ENCODE results near the gene EXD3. TPM values are rescaled to one million over a fixed set of nuclear protein-coding genes. Genes with fewer than 3 reads are reported as not detected.

EXD3 gene
- total and polyA plus RNA-seq, 2 donors (not counting 1 experiment from before 2014, with no cell fraction given), result 2.6 to 13.0 TPM

GRCh38 chr9:137304383-137305059 lies 118.4 kb downstream of the EXD3 start:
- TF ChIP-seq CTCF (conservative IDR thresholded peaks at IDR 0.05 in 1 of 2, IDR thresholded peaks at IDR 0.05 in 1 of 2; ENCODE audit: low read depth in 1 of 2, low read length in 2 of 2) (peak in 1 of 2 donors; percentile 18), EZH2 (IDR thresholded peaks at IDR 0.05; ENCODE audit: low read length, missing control alignments) (no peak)
- Histone ChIP-seq H3K27ac (ENCODE audit: insufficient read depth, low read length) (no peak overlapping the region), H4K20me1 (ENCODE audit: control insufficient read depth, extremely low read depth, insufficient read depth, low read length) (no peaks in the 10 kb centered on the region), H3K36me3 (ENCODE audit: control insufficient read depth, insufficient read depth, low read length) (no peaks in the 10 kb centered on the region), H3K27me3 (ENCODE audit: control insufficient read depth, insufficient read depth, low read length) (peaks cover 9% of the 10 kb centered on the region), H3K4me1 (ENCODE audit: control insufficient read depth, extremely low read depth, insufficient read depth, low read length) (peaks cover 4% of the 10 kb centered on the region), H3K4me3 (replicated peaks in 1 of 4; ENCODE audit: control extremely low read depth in 1 of 4, insufficient read depth in 1 of 4, low read depth in 3 of 4, low read length in 4 of 4) (no peak overlapping the region), H3K9me3 (ENCODE audit: control insufficient read depth, insufficient read depth, low read depth, low read length) (no peaks in the 10 kb centered on the region), H3K79me2 (ENCODE audit: control insufficient read depth, insufficient read depth, low read length) (no peaks in the 10 kb centered on the region), H3K9ac (ENCODE audit: insufficient read depth, low read length) (no peak overlapping the region), H3K4me2 (ENCODE audit: extremely low read depth, insufficient read depth, low read length) (no peak overlapping the region), H2AFZ (ENCODE audit: low read length) (no peak overlapping the region)
- no peak for DNase-seq (ENCODE audit: low read depth in 2 of 2)

- Histone ChIP-seq H3K9me3 (ENCODE audit: control insufficient read depth, insufficient read depth, low read depth, low read length) (no peaks in the 10 kb centered on the region), H3K9ac (ENCODE audit: insufficient read depth, low read length) (no peak overlapping the region), H3K4me2 (ENCODE audit: extremely low read depth, insufficient read depth, low read length) (no peak overlapping the region), H4K20me1 (ENCODE audit: control insufficient read depth, extremely low read depth, insufficient read depth, low read length) (no peaks in the 10 kb centered on the region), H3K27ac (ENCODE audit: insufficient read depth, low read length) (no peak overlapping the region), H3K4me1 (ENCODE audit: control insufficient read depth, extremely low read depth, insufficient read depth, low read length) (peaks cover 7% of the 10 kb centered on the region), H3K79me2 (ENCODE audit: control insufficient read depth, insufficient read depth, low read length) (no peaks in the 10 kb centered on the region), H2AFZ (ENCODE audit: low read length) (no peak overlapping the region), H3K27me3 (ENCODE audit: control insufficient read depth, insufficient read depth, low read length) (peaks cover 14% of the 10 kb centered on the region), H3K36me3 (ENCODE audit: control insufficient read depth, insufficient read depth, low read length) (no peaks in the 10 kb centered on the region), H3K4me3 (replicated peaks in 1 of 4; ENCODE audit: control extremely low read depth in 1 of 4, insufficient read depth in 1 of 4, low read depth in 3 of 4, low read length in 4 of 4) (no peak overlapping the region)
- TF ChIP-seq CTCF (conservative IDR thresholded peaks at IDR 0.05 in 1 of 2, IDR thresholded peaks at IDR 0.05 in 1 of 2; ENCODE audit: low read depth in 1 of 2, low read length in 2 of 2) (no peak), EZH2 (IDR thresholded peaks at IDR 0.05; ENCODE audit: low read length, missing control alignments) (no peak)
- no peak for DNase-seq (ENCODE audit: low read depth in 2 of 2)
Observed at GRCh38 chr9:137303893-137304382, 119.0 kb downstream of the EXD3 start.

GRCh38 chr9:137303151-137303892 lies 119.6 kb downstream of the EXD3 start:
- Histone ChIP-seq H3K79me2 (ENCODE audit: control insufficient read depth, insufficient read depth, low read length) (no peaks in the 10 kb centered on the region), H3K9ac (ENCODE audit: insufficient read depth, low read length) (no peak overlapping the region), H3K4me1 (ENCODE audit: control insufficient read depth, extremely low read depth, insufficient read depth, low read length) (peaks cover 10% of the 10 kb centered on the region), H3K36me3 (ENCODE audit: control insufficient read depth, insufficient read depth, low read length) (no peaks in the 10 kb centered on the region), H3K27ac (ENCODE audit: insufficient read depth, low read length) (no peak overlapping the region), H3K27me3 (ENCODE audit: control insufficient read depth, insufficient read depth, low read length) (peaks cover 20% of the 10 kb centered on the region), H3K4me2 (ENCODE audit: extremely low read depth, insufficient read depth, low read length) (no peak overlapping the region), H2AFZ (ENCODE audit: low read length) (no peak overlapping the region), H3K4me3 (replicated peaks in 1 of 4; ENCODE audit: control extremely low read depth in 1 of 4, insufficient read depth in 1 of 4, low read depth in 3 of 4, low read length in 4 of 4) (no peak overlapping the region), H4K20me1 (ENCODE audit: control insufficient read depth, extremely low read depth, insufficient read depth, low read length) (no peaks in the 10 kb centered on the region), H3K9me3 (ENCODE audit: control insufficient read depth, insufficient read depth, low read depth, low read length) (no peaks in the 10 kb centered on the region)
- TF ChIP-seq EZH2 (IDR thresholded peaks at IDR 0.05; ENCODE audit: low read length, missing control alignments), result no peak
- DNase-seq (ENCODE audit: low read depth in 2 of 2), result no peak
